HG02588 (cell line): ENCODE data around the gene XPO1.
"Not testable (repeated sequence)": the region's sequence is repeated elsewhere in the genome, so short reads cannot be mapped to it uniquely, and the experiment has no call there.

Experiments
- ATAC-seq: cut with Tn5 transposase; IDR thresholded peaks from one replicate; pipeline ENCODE4 v1.9.1; 2021; ENCODE audit warnings: mild to moderate bottlenecking, moderate library complexity; ENCODE audit not compliant: unreplicated experiment

The XPO1 gene

GRCh38 chr2:61470122-61470951 is 67.8 kb downstream of the XPO1 start:
- ATAC-seq = peak; percentile 34

DNA sequence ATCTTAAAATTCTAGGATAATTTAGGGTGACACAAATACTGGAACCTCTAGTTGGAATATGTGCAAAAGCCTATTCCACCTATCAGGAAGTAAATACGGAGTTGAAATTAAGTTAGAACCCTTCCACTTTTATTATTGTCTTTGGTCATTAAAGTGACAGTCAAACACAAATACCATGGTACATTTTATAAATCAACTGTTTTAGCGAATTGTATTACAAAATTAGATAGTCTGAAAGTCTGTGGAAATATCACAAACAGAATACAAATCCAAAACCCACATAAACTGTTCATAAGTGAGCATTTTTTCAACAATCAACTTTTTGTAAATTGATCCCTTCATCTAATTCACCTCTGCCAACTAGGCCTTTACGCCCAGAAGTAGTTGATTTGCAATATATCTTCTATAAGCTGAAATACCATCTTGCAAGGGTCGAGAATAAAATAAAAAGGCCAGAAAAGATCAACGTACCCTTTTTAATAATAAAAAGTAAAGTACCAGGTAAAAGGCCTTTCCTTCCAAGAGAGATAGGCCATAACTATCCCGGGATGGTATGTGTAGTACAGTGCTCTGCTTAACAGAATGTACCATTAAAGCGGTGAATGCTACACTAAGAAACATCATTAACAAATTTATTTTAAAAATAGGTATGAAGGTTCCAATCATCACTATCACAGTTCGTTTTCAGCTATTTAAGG is 68.6 kb downstream of the XPO1 start:
- no peak for ATAC-seq

DNA sequence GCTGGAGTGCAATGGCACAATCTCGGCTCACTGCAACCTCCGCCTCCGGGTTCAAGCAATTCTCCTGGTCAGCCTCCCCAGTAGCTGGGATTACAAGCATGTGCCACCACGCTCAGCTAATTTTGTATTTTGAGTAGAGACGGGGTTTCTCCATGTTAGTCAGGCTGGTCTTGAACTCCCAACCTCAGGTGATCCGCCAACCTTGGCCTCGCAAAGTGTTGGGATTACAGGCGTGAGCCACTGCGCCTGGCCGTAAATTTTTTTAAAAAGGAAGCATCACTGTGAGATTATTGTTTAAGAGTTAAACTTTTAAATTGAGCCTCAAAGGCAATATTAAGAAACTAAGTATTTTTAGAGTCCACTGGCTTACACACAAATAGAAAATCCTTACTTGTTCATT is 69.9 kb downstream of the XPO1 start:
- not testable (repeated sequence) for ATAC-seq

GRCh38 chr2:61465045-61465444 is 73.1 kb downstream of the XPO1 start:
- ATAC-seq = no peak

DNA sequence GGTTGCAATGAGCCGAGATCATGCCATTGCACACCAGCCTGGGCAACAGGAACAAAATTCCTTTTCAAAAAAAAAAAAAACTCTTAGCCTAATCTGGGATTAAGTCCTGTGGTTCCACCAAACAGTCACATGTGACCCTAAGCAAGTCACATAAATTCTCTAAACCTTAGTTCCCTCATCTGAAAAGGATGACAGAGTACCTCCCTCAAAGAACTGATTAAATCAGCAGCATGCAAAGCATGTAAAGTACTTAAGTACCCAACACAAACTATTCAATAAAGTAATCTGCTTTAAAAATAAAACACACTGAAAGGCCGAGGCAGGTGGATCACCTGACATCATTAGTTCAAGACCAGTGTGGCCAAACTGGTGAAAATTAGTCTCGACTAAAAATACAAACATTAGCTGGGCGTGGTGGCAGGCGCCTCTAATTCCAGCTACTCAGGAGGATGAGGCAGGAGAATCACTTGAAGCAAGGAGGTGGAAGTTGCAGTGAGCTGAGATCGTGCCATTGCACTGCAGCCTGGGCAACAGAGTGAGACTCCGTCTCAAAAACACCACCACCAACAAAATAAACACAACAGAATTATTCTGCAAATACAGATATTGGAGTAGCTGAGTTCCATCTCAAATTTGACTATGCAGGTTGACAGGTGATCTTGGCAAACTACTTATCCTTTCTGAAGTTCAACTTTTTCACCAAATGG is 74.2 kb downstream of the XPO1 start:
- ATAC-seq = no peak

DNA sequence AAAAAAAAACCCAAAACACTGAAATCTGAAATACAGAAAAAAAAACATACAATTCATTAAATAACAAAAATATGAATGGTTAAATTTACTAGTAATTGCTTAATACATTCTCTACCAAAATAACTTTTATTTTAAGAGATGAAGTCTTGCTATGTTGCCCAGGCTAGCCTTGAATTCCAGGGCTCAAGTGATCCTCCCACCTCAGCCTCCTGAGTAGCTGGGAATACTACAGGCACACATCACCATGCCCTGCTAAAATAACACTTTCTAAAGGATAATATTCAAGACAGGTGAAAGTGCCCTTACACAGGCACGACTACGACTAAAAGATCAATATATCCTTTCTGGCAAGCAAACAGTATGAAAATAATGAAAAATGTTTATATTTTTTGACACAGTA is 76.8 kb downstream of the XPO1 start:
- ATAC-seq = no peak

- no peak for ATAC-seq
These were observed 78.0 kb downstream of the XPO1 start for GRCh38 chr2:61460163-61460562.

DNA sequence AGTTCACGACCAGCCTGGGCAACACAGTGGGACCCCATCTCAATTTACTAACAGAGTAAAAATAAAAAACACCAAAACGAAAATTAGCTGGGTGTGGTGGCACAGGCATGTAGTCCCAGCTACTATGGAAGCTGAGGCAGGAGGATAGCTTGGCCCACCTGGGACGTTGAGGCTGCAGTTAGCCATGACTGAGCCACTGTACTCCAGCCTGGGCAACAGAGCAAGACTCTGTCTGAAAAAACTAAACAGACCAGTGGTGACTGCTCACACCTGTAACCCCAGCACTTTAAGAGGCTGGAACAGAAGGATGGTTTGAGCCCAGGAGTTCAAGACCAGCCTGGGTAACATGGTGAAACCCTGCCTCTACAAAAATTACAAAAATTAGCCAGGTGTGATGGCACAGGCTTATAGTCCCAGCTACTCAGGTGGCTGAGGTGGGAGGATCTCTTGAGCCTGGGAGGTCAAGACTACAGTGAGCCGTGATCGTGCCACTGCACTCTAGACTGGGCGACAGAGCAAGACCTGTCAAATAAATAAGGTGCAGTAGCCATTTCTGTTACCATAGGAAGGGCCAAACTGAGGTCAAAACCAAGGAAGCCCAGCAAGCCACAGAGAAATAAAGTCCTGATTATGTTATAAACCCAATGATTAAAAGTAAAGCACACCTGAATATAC is 81.3 kb downstream of the XPO1 start:
- no peak for ATAC-seq

DNA sequence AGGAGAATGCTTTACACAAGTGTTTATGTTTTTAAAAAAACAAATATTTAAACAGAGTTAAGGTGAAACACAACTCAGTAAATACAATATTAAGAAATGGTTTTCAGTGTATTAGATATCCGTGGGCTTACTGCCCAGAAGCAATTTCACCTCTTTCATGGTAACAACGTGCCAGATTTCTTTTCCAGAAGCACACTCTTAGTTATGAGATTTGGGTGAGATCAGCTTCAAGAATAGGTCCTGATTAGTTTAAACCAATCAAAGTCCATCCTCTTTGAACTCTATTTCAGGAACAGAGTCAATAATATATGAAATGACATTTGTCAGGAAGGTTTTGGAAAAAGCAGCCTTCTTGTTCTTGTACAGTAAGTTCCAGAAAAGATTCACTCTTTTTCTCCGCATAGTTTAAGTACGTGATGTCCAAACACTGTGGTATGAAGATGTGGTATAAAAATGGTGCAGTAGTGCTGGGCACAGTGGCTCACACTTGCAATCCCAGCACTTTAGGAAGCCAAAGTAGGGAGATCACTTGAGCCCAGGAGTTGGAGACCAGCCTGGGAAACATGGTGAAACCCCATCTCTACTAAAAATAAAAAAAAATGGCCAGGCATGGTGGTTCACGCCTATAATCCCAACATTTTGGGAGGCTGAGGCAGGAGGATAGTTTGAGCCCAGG is 81.9 kb downstream of the XPO1 start:
- ATAC-seq = no peak

DNA sequence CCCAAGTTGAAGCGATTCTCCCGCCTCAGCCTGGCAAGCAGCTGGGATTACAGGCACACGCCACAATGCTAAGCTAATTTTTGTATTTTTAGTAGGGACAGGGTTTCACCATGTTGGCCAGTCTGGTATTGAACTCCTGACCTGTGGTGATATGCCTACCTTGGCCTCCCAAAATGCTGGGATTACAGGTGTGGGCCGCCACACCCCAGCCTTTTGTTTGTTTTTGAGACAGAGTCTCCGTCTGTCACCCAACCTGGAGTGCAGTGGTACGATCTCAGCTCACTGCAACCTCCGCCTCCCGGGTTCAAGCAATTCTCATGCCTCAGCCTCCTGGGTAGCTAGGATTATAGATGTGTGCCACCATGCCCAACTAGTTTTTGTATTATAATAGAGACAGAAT is 83.2 kb downstream of the XPO1 start:
- not testable (repeated sequence) for ATAC-seq

GRCh38 chr2:61454383-61454782 is 83.8 kb downstream of the XPO1 start:
- no peak for ATAC-seq

DNA sequence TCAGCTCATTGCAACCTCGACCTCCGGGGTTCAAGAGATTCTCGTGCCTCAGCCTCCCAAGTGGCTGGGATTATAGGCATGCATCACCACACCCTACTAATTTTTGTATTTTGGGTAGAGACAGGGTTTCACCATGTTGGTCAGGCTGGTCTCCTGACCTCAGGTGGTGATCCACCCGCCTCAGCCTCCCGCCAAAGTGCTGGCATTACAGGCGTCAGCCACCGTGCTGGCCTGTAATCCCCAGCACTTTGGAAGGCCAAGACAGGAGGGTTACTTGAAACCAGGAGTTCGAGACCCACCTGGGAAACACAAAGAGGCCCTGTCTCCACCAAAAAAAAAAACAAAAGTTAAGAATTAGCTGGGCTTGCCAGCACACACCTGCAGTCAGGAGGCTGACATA is 85.8 kb downstream of the XPO1 start:
- no peak for ATAC-seq

DNA sequence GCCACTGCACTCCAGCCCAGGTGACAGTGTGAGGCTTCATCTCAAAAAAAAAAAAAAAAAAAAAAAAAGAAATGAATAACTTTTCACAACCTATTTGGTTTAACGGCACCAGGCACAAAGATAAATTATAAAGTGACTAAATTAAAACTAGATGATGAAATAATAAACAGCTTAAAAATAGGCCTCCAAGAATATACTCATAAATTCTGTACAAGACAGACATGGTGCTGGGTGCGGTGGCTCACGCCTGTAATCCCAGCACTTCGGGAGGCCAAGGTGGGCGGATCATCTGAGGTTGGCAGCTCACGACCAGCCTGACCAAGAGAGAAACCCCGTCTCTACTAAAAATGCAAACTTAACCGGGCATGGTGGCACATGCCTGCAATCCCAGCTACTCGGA is 87.0 kb downstream of the XPO1 start:
- no peak for ATAC-seq

DNA sequence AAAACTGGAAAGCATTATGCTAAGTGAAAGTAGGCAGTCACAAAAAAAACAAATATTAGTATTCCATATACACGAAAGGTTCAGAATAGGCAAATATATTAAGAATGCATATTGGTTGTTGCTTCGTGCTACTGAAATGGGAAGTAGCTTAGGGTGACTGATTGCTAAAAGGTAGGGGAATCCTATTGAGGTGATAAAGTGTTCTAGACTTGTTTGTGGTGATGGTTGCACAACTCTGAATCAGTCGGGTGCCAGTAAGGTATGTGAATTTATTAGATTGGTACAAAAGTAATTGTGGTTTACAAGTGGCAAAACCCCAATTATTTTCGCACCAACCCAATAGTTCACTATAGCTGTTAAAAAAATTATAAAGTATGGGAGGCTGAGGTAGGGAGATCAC is 88.0 kb downstream of the XPO1 start:
- no peak for ATAC-seq

DNA sequence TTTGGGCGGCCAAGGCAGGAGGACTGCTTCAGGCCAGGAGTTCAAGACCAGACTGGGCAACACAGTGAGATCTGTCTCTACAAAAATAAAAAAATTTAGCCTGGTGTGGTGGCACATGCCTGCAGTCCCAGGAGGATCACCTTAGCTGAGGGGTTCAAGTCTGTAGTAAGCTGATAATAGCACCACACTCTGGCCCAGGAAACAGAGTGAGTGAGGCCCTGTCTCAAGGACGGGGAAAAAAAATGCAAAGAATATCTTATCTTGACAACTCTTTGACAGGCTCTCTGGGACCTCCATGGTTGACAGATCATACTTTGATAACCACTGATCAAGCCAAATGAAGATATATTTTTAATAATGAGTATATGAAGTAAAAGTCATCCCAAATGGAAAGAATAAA is 89.9 kb downstream of the XPO1 start:
- ATAC-seq = no peak

GRCh38 chr2:61446971-61447370 is 91.2 kb downstream of the XPO1 start:
- not testable (repeated sequence) for ATAC-seq

DNA sequence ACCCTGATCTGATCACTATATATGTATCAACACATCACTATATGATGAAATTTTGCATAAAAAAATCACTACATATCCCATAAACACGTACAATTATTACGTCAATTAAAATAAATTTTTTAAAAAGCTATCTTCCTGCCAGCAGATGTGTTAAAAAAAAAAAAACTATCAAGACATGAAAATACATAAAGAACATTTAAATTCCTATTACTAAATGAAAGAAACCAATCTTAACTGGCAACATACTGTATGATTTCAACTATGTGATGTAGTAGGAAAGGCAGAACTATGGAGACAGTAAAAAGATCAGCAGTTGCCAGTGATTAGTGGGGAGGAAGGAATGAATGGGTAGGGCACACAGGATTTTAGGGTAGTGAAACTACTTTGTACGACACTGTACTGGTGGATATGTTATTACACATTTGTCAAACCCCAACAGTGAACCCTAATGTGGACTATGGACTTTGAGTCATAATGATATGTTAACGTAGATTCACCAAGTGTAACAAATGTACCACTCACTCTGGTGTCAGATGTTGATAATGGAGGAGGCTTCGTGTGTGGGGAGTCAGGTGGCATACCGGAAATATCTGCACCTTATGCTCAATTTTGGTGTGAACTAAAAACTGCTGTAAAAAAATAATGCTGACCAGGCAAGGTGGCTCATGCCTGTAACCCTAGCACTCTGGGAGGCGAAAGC is 94.7 kb downstream of the XPO1 start:
- peak; percentile 86 for ATAC-seq

DNA sequence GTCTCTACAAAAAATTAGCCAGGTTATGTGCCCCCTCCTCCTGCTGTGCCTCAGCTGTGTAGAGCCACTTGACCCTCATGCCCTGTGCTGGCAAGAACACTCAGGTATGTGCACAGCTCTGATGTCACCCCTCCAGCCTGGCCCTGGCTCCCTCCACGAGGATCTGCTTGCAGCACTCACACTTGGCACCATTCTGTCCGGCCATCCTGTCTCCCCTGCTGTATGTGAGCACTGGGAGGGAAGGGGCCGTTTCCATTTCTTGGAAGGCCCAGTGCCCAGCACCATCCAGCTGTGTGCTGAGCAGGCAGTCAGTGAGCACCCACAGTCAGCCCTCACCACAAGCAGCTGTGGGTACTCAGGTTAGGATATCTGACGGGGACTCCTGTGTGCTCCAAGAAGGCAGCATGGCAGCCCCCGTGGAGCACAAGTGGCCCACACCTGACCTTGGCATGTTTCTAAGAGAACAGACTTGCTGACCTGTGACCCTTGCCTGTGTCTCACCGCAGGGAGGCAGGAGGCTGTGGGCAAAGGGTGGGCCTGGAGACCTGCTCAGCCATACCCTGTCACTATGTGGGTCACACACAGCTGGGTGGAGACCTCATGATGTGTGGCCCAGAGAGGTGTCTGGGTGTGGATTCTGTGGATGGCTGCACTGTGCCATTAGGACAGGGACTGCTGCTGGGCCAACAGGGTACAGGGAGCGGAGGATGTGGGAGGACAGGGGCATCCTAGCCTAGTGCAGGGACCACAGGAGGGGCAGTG is 98.7 kb downstream of the XPO1 start:
- no peak for ATAC-seq

GRCh38 chr2:61438670-61439069 is 99.5 kb downstream of the XPO1 start:
- no peak for ATAC-seq
